DMS153 treated with DMSO at 0.1 percent for 48 hours (cell line): ENCODE results near the gene PROKR1.

Source experiments
- DNase-seq: peaks from one replicate; lab custom pipeline; 2025; ENCODE audit not compliant: unreplicated experiment; lab: John Stamatoyannopoulos, UW

The PROKR1 gene

GRCh38 chr2:68695971-68696370 is 52.6 kb downstream of the PROKR1 start:
- DNase-seq = no peak

DNA sequence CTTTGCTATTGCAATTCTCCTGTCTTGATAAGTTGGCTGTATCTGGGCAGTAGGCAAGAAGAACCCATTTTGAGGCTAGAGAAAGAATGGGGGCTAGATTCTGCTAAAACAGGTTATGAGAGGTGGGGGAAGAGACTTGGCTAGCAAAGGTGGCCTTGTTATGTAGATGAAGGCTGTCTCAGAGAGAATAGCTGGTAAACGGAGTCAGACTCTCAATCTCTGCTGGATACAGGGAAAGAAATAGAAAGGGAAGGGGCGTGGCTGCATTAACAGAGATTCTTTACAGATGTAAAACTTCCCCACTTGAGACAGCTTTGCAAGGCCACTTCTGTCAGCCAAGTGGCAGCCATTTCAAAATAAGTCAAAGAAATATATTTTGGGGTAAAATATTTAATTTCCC is 53.2 kb downstream of the PROKR1 start:
- no peak for DNase-seq

DNA sequence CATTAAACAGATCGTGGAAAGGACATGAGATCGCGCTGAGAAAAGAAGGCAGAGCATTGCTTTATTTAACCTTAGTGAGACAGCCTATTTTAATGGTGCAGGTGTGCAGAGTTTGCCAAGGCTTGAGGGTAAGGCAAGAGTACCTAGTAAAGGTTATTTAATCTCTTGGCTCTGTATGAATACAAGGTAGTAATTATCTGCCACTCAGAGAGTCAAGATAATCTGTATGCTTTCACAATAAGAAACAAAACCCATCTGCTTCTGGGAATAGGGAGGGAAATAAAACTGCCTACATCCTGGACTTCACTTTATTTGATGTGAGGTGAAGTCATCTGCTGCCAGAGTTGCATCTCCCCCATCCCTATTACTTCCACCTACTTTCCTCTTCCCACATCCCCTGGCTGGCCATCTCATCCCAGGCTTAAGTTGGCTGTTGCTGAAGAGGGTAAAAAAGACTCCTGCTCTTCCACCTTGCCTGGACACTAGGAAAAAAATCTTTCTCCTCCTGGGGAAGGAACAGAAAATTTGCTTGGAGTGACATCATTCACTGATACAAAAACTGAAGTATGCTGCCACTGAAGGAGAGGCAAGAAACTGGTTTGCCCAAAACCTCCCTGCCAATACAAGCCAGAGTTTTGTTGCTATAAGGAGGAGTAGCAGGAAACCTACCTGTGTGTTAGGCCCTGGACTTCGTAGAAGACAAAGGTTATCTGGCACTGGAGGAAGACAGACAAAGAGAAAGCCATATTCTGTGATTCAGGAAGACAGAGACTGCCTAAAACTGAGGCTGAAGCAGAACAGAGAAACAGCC is 55.4 kb downstream of the PROKR1 start:
- peak; percentile 73 for DNase-seq

GRCh38 chr2:68700560-68700959 is 57.2 kb downstream of the PROKR1 start:
- no peak for DNase-seq

- DNase-seq = no peak
Measured at GRCh38 chr2:68706637-68707036, 63.3 kb downstream of the PROKR1 start.
